HG02642 (cell line): Measurements from ENCODE around the gene POLR3H.

Source experiments
- ATAC-seq: cut with Tn5 transposase; IDR thresholded peaks from one replicate; pipeline ENCODE4 v1.9.1; 2021; ENCODE audit warnings: mild to moderate bottlenecking; ENCODE audit not compliant: unreplicated experiment, poor library complexity

POLR3H gene

GRCh38 chr22:41491374-41492100 is 52.7 kb downstream of the POLR3H start:
- ATAC-seq, result no peak

- no peak for ATAC-seq
Observed at GRCh38 chr22:41488596-41489385, 55.5 kb downstream of the POLR3H start.

DNA sequence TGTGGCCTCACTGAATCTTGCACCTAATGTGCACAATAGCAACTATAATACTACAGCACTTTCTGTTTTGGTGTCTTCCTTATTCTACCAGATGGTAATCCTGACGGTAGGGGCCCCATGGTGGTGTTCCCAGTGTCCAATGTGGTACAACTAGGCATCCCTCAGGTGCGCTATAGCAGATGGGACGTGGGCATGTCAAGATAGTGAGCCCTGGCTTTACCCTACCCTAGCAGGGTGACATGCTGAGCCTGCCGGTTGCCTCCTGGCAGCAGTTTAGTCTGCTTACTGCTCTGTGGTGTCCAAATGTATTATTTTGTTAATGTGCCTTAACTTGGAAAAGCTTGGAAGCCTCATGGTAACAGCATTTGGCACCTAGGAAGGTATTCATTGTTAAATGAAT is 56.2 kb downstream of the POLR3H start:
- no peak for ATAC-seq

GRCh38 chr22:41487037-41487935 is 57.0 kb downstream of the POLR3H start:
- ATAC-seq, result no peak

DNA sequence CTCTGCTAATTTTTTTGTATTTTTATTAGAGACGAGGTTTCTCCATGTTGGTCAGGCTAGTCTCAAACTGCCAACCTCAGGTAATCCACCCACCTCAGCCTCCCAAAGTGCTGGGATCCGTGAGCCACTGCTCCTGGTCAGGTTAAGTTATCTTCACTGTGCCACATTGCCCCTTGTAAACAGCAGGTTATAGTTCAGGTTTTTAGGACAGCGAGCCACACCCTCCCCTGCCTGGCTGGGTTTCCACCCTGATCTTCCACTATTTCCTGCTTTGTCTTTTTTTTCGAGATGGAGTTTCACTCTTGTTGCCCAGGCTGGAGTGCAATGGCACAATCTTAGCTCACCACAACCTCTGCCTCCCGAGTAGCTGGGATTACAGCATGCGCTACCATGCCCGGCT is 59.2 kb downstream of the POLR3H start:
- no peak for ATAC-seq

DNA sequence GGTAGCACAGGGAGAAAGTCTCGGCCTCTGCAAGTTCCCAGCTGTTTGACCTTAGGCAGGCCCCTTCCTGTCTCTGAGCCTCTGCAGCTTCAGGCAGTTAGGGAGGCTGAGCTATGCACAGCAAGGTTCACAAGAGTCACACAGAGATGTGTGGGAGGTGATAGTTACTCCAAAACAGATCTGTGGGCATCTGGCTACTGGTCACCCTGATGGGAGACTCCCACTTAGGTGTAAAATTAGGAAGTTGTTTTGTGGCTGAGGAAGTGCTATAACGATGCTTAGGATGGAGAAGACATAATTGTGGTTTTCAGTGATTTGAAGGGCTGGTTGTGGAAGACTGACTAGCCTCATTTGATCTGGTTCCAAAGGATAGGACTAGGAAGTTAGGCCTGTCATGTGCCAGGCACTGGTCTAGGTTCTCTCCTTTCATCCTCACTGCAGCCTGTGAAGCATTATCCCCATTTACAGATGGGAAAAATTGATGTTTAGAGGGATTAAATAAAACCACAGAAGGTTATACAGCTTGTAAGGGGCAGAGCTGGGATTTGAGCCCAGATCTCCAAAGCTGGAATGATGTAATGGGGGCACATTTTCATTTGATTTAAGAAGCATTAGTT is 61.8 kb downstream of the POLR3H start:
- no peak for ATAC-seq

- ATAC-seq, result no peak
Observed at GRCh38 chr22:41481925-41482318, 62.3 kb downstream of the POLR3H start.

- ATAC-seq, result no peak
Observed at GRCh38 chr22:41481131-41481830, 63.0 kb downstream of the POLR3H start.

GRCh38 chr22:41480397-41480735 is 63.9 kb downstream of the POLR3H start:
- no peak for ATAC-seq

GRCh38 chr22:41479671-41480396 is 64.4 kb downstream of the POLR3H start:
- no peak for ATAC-seq

DNA sequence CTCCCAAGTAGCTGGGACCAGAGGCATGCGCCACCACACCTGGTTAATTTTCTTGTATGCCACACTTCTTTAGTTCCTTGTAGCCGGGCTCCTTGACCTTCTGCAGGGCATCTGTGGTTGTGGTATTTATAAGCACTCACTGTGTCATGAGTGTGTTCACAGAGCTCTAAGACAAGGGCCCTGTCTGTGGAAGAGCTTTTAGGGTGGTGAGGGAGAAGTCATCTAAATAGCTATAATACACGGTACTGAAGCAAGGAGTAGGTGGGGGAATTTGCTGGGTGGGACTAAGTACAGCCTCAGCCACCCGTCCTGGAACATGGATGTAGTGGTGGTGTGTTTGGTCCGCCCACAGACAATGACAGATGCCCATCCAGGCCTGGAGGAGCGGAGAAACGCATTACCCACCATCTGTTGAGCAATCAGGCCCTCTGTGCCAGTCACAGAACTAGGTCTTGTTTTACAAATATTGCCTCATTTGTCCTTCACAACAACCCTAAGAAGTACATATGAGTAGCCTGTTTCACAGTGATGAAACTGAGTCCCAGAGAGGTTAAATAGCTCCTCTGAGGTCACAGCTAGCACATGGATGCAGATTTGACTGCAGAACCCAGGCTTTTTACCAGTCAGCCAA is 65.3 kb downstream of the POLR3H start:
- ATAC-seq, result no peak

- ATAC-seq, result no peak
Observed at GRCh38 chr22:41478473-41478872, 65.8 kb downstream of the POLR3H start.
